Measurements from ENCODE around the gene ANXA9. TPM values are rescaled to one million over a fixed set of nuclear protein-coding genes. Genes with fewer than 3 reads are reported as not detected.

ANXA9 gene, protein sequence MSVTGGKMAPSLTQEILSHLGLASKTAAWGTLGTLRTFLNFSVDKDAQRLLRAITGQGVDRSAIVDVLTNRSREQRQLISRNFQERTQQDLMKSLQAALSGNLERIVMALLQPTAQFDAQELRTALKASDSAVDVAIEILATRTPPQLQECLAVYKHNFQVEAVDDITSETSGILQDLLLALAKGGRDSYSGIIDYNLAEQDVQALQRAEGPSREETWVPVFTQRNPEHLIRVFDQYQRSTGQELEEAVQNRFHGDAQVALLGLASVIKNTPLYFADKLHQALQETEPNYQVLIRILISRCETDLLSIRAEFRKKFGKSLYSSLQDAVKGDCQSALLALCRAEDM
- total RNA-seq: under 1 TPM; 0.15 to 0.44 TPM
- long read RNA-seq: 0 reads

- intact Hi-C loops (cut with DNase I): loop anchor here in 1 of 2 donors (2.0 kb wide), 1 partner anchor 21 kb away; no protein-coding TSS in a partner anchor
- DNase-seq: no peak
- ATAC-seq: peak in 1 of 2 donors; percentile 58
Observed at GRCh38 chr1:150981805-150982712, at the start of gene ANXA9. ANXA9 (plus strand) TSS chr1:150982292; CDS start chr1:150983106, 814 bp downstream.

- no peak for ATAC-seq
- intact Hi-C loops (cut with DNase I): no loop called here
Observed at GRCh38 chr1:150944856-150945255, 37.2 kb upstream of the ANXA9 start.

GRCh38 chr1:150954708-150955107, 27.4 kb upstream of the ANXA9 start:
- intact Hi-C loops (cut with DNase I): no loop called here
- ATAC-seq (no peak), DNase-seq (no peak)

More at GRCh38 chr1:150944856-150945255, 37.2 kb upstream of the ANXA9 start:
- DNase-seq: no peak

- no peak for DNase-seq
- intact Hi-C loops (cut with DNase I): no loop called here
- ATAC-seq: no peak
Observed at GRCh38 chr1:150955280-150955679, 26.8 kb upstream of the ANXA9 start.

GRCh38 chr1:150957666-150958065, 24.4 kb upstream of the ANXA9 start:
- intact Hi-C loops (cut with DNase I): no loop called here
- DNase-seq: no peak
- no peak for ATAC-seq

- ATAC-seq (no peak), DNase-seq (no peak)
- intact Hi-C loops (cut with DNase I): no loop called here
Observed at GRCh38 chr1:150960646-150961045, 21.4 kb upstream of the ANXA9 start.

- DNase-seq (no peak), ATAC-seq (no peak)
- intact Hi-C loops (cut with DNase I): no loop called here
Observed at GRCh38 chr1:150961756-150962155, 20.3 kb upstream of the ANXA9 start.

GRCh38 chr1:150963321-150964163, 18.6 kb upstream of the ANXA9 start:
- intact Hi-C loops (cut with DNase I): no loop called here
- DNase-seq: no peak
- no peak for ATAC-seq

DNA sequence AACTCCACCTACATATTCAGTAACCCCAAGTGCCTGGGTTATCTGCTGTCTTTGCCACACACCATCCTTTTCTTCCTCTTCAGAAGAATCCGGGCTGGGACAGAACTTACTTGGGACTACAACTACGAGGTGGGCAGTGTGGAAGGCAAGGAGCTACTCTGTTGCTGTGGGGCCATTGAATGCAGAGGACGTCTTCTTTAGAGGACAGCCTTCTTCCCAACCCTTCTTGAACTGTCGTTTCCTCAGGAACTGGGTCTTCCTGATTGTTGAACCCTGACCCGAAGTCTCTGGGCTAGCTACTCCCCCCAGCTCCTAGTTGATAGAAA, 18.0 kb upstream of the ANXA9 start:
- ATAC-seq: no peak
- DNase-seq: no peak
- intact Hi-C loops (cut with DNase I): no loop called here

GRCh38 chr1:150965605-150966004, 16.5 kb upstream of the ANXA9 start:
- DNase-seq (no peak), ATAC-seq (no peak)
- intact Hi-C loops (cut with DNase I): no loop called here

DNA sequence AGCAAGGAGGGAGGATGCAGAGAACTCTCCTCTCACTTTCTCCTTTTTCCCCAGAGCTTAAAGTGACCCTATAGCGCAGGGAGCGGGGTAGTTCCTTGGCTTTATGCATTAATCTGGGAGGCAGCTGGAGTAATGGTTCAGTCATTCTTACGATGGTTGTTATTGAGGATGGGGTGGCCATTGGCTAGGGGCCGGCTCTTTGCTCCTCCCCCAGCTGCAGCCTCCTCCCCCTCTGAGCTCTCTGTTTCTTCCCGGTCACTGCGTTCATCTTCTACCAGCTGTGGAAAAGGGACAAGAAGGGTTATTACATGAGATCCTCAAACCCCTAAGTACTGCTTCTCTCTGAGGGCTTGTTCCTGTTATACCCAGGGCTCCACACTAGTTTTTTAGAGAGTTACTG, 16.1 kb upstream of the ANXA9 start:
- no peak for ATAC-seq
- DNase-seq: no peak
- intact Hi-C loops (cut with DNase I): no loop called here

- no peak for ATAC-seq
Observed at GRCh38 chr1:150967936-150968335, 14.2 kb upstream of the ANXA9 start.

DNA sequence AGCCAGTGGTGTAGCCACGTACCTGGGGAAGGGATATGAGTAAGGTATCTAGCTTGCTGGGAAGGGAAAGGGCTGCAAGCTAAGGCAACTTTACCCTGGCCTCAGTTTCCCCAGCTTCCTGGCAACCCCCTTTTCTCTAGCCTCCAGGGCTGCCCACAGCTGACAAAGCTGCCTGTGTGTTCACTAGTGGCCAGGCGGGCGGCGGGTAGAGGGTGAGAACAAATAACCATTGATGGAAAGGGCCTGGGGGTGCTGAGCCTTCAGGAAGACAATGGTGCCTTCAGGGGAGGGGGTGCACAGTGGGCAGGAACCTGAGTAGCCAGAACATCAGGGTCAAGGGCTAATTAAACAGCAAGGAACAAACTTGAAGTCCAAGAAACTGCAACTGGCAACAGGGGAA, 13.6 kb upstream of the ANXA9 start:
- no peak for DNase-seq
- intact Hi-C loops (cut with DNase I): no loop called here
- no peak for ATAC-seq

More at GRCh38 chr1:150967936-150968335, 14.2 kb upstream of the ANXA9 start:
- no peak for DNase-seq
- intact Hi-C loops (cut with DNase I): no loop called here

DNA sequence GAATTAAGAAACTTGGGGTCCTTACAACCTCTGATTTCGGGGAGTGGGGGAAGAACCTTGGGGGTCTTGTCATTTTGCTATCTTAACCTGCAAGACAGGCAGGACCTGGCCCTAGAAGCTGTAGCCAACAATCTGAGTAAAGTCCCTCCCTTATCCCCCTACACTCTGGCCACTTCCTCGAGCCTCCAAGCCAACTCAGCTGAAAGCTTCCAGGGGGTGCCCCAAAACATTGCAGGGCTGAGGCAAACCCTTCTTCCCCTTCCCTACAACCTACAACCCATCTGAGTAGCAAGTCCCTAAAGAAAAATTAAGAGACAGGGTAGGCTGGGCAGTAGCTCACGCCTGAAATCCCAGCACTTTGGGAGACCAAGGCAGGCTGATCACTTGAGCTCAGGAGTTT, 12.5 kb upstream of the ANXA9 start:
- intact Hi-C loops (cut with DNase I): loop anchor here in 1 of 2 donors (10.0 kb wide), 1 partner anchor 45 kb away; the partner anchor contains the start of gene SETDB1
- DNase-seq (no peak), ATAC-seq (no peak)

- intact Hi-C loops (cut with DNase I): loop anchor here in 1 of 2 donors (10.0 kb wide), 1 partner anchor 46 kb away; the partner anchor contains the start of gene SETDB1
- peak; percentile 59 to 61 for ATAC-seq
- peak; percentile 84 for DNase-seq
Observed at GRCh38 chr1:150970808-150971582, 11.1 kb upstream of the ANXA9 start.

- intact Hi-C loops (cut with DNase I): loop anchor here in 1 of 2 donors (10.0 kb wide), 1 partner anchor 47 kb away; the partner anchor contains the start of gene SETDB1
Observed at GRCh38 chr1:150971583-150972416, 10.3 kb upstream of the ANXA9 start.

GRCh38 chr1:150972417-150972940, 9.6 kb upstream of the ANXA9 start:
- intact Hi-C loops (cut with DNase I): loop anchor here in 1 of 2 donors (10.0 kb wide), 1 partner anchor 48 kb away; the partner anchor contains the start of gene SETDB1
- ATAC-seq: no peak
- no peak for DNase-seq

More at GRCh38 chr1:150971583-150972416, 10.3 kb upstream of the ANXA9 start:
- peak in 1 of 2 donors; percentile 1 for ATAC-seq
- DNase-seq: peak; percentile 28

Data from left cardiac atrium (tissue), 4 donors.